PC-3 (cell line): ENCODE measurements around the gene CTSW. TPM values are rescaled to one million over a fixed set of nuclear protein-coding genes. Genes with fewer than 3 reads are reported as not detected.
A peak's percentile ranks its signal among the peaks of the same experiment; 100 is the strongest.

Experiments used
- ATAC-seq: fragments of 200-7000 bp; cut with Tn5 transposase; 2 replicates; pipeline ENCODE4 v1.9.1; 2020; ENCODE audit warnings: mild to moderate bottlenecking, moderate library complexity
- BruUV-seq: library from RNA; stranded (reverse); fragments of 400-500 nt; replicated peaks from 2 replicates; lab custom pipeline; 2021; lab: Mats Ljungman, UMichigan
- CTCF ChIA-PET: fragments of 300-600 bp; sonication (Branson Sonifier 250); formaldehyde crosslinking; loops from one replicate; lab custom pipeline; 2022; ENCODE audit warnings: antibody characterized with exemption; lab: Charles Lee
- POLR2A ChIA-PET: fragments of 300-600 bp; sonication (Branson Sonifier 250); formaldehyde crosslinking; loops from one replicate; lab custom pipeline; 2022; ENCODE audit warnings: antibody characterized with exemption; ENCODE audit not compliant: unreplicated experiment; lab: Charles Lee
- DNase-seq: peaks from one replicate; pipeline ENCODE4 v3.0.0-alpha.2; 2015
- H2AFZ ChIP-seq: fragments of 300-600 bp; sonication (generic); 2 replicates; pipeline ENCODE4 v1.6.0; 2016; ENCODE audit warnings: antibody characterized with exemption, low read length
- H3F3A ChIP-seq: fragments of 300-600 bp; sonication (generic); one replicate; pipeline ENCODE4 v1.6.0; 2017; ENCODE audit warnings: antibody characterized with exemption, low read length, control low read depth, mild to moderate bottlenecking; ENCODE audit not compliant: unreplicated experiment
- H3K27ac ChIP-seq: fragments of 300-600 bp; sonication (generic); 2 replicates; pipeline ENCODE4 v1.5.1; 2016; ENCODE audit warnings: mild to moderate bottlenecking, low read length
- H3K27me3 ChIP-seq: fragments of 300-600 bp; sonication (generic); 2 replicates; pipeline ENCODE4 v1.6.1; 2016; ENCODE audit warnings: low read length, mixed read lengths
- H3K36me3 ChIP-seq: fragments of 300-600 bp; sonication (generic); 2 replicates; pipeline ENCODE4 v1.6.1; 2016; ENCODE audit warnings: low read depth, mixed run types, low read length, mixed read lengths
- H3K4me1 ChIP-seq: fragments of 300-600 bp; sonication (generic); 2 replicates; pipeline ENCODE4 v1.5.1; 2016; ENCODE audit warnings: low read length; ENCODE audit not compliant: insufficient read depth
- H3K4me2 ChIP-seq: fragments of 300-600 bp; sonication (generic); 2 replicates; pipeline ENCODE4 v1.6.0; 2016; ENCODE audit warnings: low read length
- H3K4me3 ChIP-seq: fragments of 300-600 bp; sonication (generic); 2 replicates; pipeline ENCODE4 v1.5.1; 2016; ENCODE audit warnings: mild to moderate bottlenecking, low read length, mixed read lengths
- H3K79me2 ChIP-seq: fragments of 300-600 bp; sonication (generic); 2 replicates; pipeline ENCODE4 v1.6.1; 2017; ENCODE audit warnings: low read length, mixed read lengths
- H3K9ac ChIP-seq: fragments of 300-600 bp; sonication (generic); 2 replicates; pipeline ENCODE4 v1.6.0; 2016; ENCODE audit warnings: mild to moderate bottlenecking, low read length
- H3K9me2 ChIP-seq: fragments of 300-600 bp; sonication (generic); replicated peaks from 2 replicates; pipeline ENCODE4 v1.6.1; 2016; ENCODE audit warnings: mixed run types, low read length, mixed read lengths
- H3K9me3 ChIP-seq: fragments of 300-600 bp; sonication (generic); 2 replicates; pipeline ENCODE4 v1.6.1; 2016; ENCODE audit warnings: low read length, mixed read lengths
- H4K20me1 ChIP-seq: fragments of 300-600 bp; sonication (generic); 2 replicates; pipeline ENCODE4 v1.6.1; 2016; ENCODE audit warnings: low read length, mixed read lengths
- CTCF ChIP-seq: fragments of 300-600 bp; sonication (generic); conservative IDR thresholded peaks from 2 replicates; pipeline ENCODE4 v1.5.1; 2017; ENCODE audit warnings: antibody characterized with exemption, low read depth, mild to moderate bottlenecking, low read length
- EZH2 ChIP-seq: fragments of 300-600 bp; sonication (generic); IDR thresholded peaks from one replicate; pipeline ENCODE4 v1.6.1; 2017; ENCODE audit warnings: antibody characterized with exemption, mild to moderate bottlenecking, low read length; ENCODE audit not compliant: unreplicated experiment
- EZH2phosphoT487 ChIP-seq: fragments of 300-600 bp; sonication (generic); IDR thresholded peaks from 2 replicates; pipeline ENCODE4 v1.6.1; 2018; ENCODE audit warnings: mild to moderate bottlenecking, antibody characterized with exemption, low read length, borderline replicate concordance
- intact Hi-C: fragments of 100-400 bp; cut with micrococcal nuclease; formaldehyde crosslinking; loops from 2 replicates; pipeline ENCODE4 v1.9.0; 2023
- total RNA-seq: library from RNA; depleted of rRNA; stranded (reverse); fragments of >200 nt; gene quantifications from 2 replicates; pipeline ENCODE4 v1.2.3, GENCODE V29; 2014

CTSW gene
- total RNA-seq, 1 experiment from 2014 or later = 0.11 TPM

- Histone ChIP-seq H3K36me3 (peaks cover 48% of the 10 kb centered on the region), H3K27me3 (no peaks in the 10 kb centered on the region), H3K9ac (peak overlapping the region; percentile 90), H3K4me2 (peak overlapping the region; percentile 95), H2AFZ (no peak overlapping the region), H3K4me3 (peak overlapping the region; percentile 79), H3K27ac (peak overlapping the region; percentile 72), H3K79me2 (peaks cover 56% of the 10 kb centered on the region), H3F3A (peaks cover 11% of the 10 kb centered on the region), H3K9me3 (no peaks in the 10 kb centered on the region), H3K9me2 (no peaks in the 10 kb centered on the region), H4K20me1 (peaks cover 49% of the 10 kb centered on the region), H3K4me1 (peaks cover 39% of the 10 kb centered on the region)
- no TSS peak for BruUV-seq
- CTCF ChIA-PET = interaction anchor here (0.5 kb wide), 1 partner anchor 87 kb away, joined by 6 read pairs; no protein-coding TSS in a partner anchor
- intact Hi-C loops = no loop called here
- DNase-seq (peak; percentile 67), ATAC-seq (peak; percentile 9; the same call in 1 of the 2 replicates)
- POLR2A ChIA-PET = interaction anchor here (0.6 kb wide), 1 partner anchor 41 kb away, joined by 3 read pairs; no protein-coding TSS in a partner anchor
- no peak for TF ChIP-seq CTCF
- no peak for TF ChIP-seq EZH2
- TF ChIP-seq EZH2phosphoT487 = no peak
Observed at GRCh38 chr11:65856689-65857499, 22.7 kb upstream of the CTSW start.

GRCh38 chr11:65857500-65857852 is 22.2 kb upstream of the CTSW start:
- ATAC-seq = no peak
- no TSS peak for BruUV-seq
- no peak for TF ChIP-seq EZH2
- no peak for TF ChIP-seq CTCF
- no peak for TF ChIP-seq EZH2phosphoT487
- H3K9me3 ChIP-seq = no peaks in the 10 kb centered on the region
- peak overlapping the region; percentile 72 for H3K27ac ChIP-seq
- peak; percentile 39 for DNase-seq
- H3K36me3 ChIP-seq = peaks cover 42% of the 10 kb centered on the region
- no peak overlapping the region for H2AFZ ChIP-seq
- peaks cover 42% of the 10 kb centered on the region for H3K4me1 ChIP-seq
- H3K4me3 ChIP-seq = peak overlapping the region; percentile 79
- H3F3A ChIP-seq = peaks cover 11% of the 10 kb centered on the region
- intact Hi-C loops = no loop called here
- peaks cover 49% of the 10 kb centered on the region for H4K20me1 ChIP-seq
- ChIA-PET CTCF (interaction anchor here (0.5 kb wide), 1 partner anchor 88 kb away, joined by 6 read pairs; no protein-coding TSS in a partner anchor), POLR2A (interaction anchor here (0.6 kb wide), 1 partner anchor 40 kb away, joined by 3 read pairs; no protein-coding TSS in a partner anchor)
- H3K9me2 ChIP-seq = no peaks in the 10 kb centered on the region
- H3K27me3 ChIP-seq = no peaks in the 10 kb centered on the region
- H3K4me2 ChIP-seq = peak overlapping the region; percentile 95
- H3K79me2 ChIP-seq = peaks cover 62% of the 10 kb centered on the region
- peak overlapping the region; percentile 90 for H3K9ac ChIP-seq
